SK-N-SH treated with all-trans-retinoic acid at 6 μM for 48 hours (cell line): ENCODE results near the gene TIGD4.

ENCODE experiments used
- ARNTL ChIP-seq: fragments of 450-650 bp; formaldehyde crosslinking; IDR thresholded peaks from 2 replicates; pipeline ENCODE4 v1.5.0; 2020; ENCODE audit warnings: low read depth, mild to moderate bottlenecking, moderate library complexity, borderline replicate concordance
- ISL1 ChIP-seq: fragments of 250-450 bp; sonication (Bioruptor Pico); IDR thresholded peaks from 2 replicates; pipeline ENCODE4 v2.1.2; 2022; ENCODE audit warnings: mild to moderate bottlenecking, moderate library complexity
- PATZ1 ChIP-seq: fragments of 250-450 bp; sonication (Bioruptor Pico); IDR thresholded peaks from 2 replicates; pipeline ENCODE4 v1.8.0; 2020; ENCODE audit warnings: mild to moderate bottlenecking, moderate library complexity, borderline replicate concordance
- SNAI2 ChIP-seq: fragments of 250-450 bp; sonication (Bioruptor Pico); IDR thresholded peaks from 2 replicates; pipeline ENCODE4 v1.5.0; 2020; ENCODE audit warnings: mild to moderate bottlenecking, moderate library complexity
- TOX ChIP-seq: fragments of 250-450 bp; sonication (Bioruptor Pico); IDR thresholded peaks from 2 replicates; pipeline ENCODE4 v1.8.0; 2021; ENCODE audit warnings: mild to moderate bottlenecking, moderate library complexity, borderline replicate concordance
- ZC3H10 ChIP-seq: fragments of 250-450 bp; sonication (Bioruptor Pico); IDR thresholded peaks from 2 replicates; pipeline ENCODE4 v1.5.1; 2021; ENCODE audit warnings: mild to moderate bottlenecking, moderate library complexity
- ZFP30 ChIP-seq: fragments of 450-650 bp; formaldehyde crosslinking; IDR thresholded peaks from 2 replicates; pipeline ENCODE4 v1.5.0; 2022; ENCODE audit warnings: mild to moderate bottlenecking, moderate library complexity
- ZNF565 ChIP-seq: fragments of 450-650 bp; formaldehyde crosslinking; conservative IDR thresholded peaks from 2 replicates; pipeline ENCODE4 v1.5.0; 2020; ENCODE audit warnings: low read depth, mild to moderate bottlenecking, moderate library complexity
- ZNF8 ChIP-seq: fragments of 450-650 bp; formaldehyde crosslinking; IDR thresholded peaks from 2 replicates; pipeline ENCODE4 v1.5.0; 2020; ENCODE audit warnings: mild to moderate bottlenecking, moderate library complexity
- TF ChIP-seq, protein P1 (sequence below): fragments of 250-450 bp; sonication (Bioruptor Pico); IDR thresholded peaks from 2 replicates; pipeline ENCODE4 v1.8.0; 2021; ENCODE audit warnings: low read depth, mild to moderate bottlenecking, moderate library complexity, borderline replicate concordance

GRCh38 chr4:152763796-152764195 is 15.7 kb downstream of the TIGD4 start:
- TF ChIP-seq ZFP30 (CRISPR knock-in tag) (no peak), TOX (no peak), ISL1 (CRISPR knock-in tag) (no peak), ARNTL (CRISPR knock-in tag) (no peak), ZC3H10 (CRISPR knock-in tag) (no peak), SNAI2 (CRISPR knock-in tag) (no peak), ZNF8 (CRISPR knock-in tag) (no peak), ZNF565 (CRISPR knock-in tag) (no peak), PATZ1 (CRISPR knock-in tag) (no peak)
- TF ChIP-seq, protein P1, sequence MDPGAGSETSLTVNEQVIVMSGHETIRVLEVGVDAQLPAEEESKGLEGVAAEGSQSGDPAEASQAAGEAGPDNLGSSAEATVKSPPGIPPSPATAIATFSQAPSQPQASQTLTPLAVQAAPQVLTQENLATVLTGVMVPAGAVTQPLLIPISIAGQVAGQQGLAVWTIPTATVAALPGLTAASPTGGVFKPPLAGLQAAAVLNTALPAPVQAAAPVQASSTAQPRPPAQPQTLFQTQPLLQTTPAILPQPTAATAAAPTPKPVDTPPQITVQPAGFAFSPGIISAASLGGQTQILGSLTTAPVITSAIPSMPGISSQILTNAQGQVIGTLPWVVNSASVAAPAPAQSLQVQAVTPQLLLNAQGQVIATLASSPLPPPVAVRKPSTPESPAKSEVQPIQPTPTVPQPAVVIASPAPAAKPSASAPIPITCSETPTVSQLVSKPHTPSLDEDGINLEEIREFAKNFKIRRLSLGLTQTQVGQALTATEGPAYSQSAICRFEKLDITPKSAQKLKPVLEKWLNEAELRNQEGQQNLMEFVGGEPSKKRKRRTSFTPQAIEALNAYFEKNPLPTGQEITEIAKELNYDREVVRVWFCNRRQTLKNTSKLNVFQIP (CRISPR knock-in tag), result no peak
